SHP77 treated with DMSO at 0.1 percent for 48 hours (cell line): ENCODE results near the gene POLE.

ENCODE experiments used
- DNase-seq: peaks from one replicate; lab custom pipeline; 2025; lab: John Stamatoyannopoulos, UW

Gene POLE

DNA sequence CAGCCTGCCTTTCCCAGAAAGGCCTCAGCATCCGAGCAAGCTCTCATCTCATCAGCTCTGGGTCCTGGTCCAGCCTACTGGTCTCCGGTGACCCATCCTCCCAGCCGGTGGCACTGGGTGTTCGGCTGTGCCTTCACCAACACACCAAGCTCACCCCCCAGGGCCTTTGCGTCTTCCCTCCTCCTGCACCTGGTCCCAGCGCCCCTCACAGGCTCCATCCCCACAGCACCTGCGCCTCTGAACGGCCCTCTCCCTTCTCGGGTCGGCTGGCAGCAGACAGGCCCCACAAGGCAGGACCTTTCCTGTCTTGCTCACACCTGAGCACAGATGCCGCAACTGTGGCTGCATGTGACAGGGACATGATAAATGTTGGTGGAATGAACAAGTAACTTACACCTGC, 55.5 kb downstream of the POLE start:
- no peak for DNase-seq

DNA sequence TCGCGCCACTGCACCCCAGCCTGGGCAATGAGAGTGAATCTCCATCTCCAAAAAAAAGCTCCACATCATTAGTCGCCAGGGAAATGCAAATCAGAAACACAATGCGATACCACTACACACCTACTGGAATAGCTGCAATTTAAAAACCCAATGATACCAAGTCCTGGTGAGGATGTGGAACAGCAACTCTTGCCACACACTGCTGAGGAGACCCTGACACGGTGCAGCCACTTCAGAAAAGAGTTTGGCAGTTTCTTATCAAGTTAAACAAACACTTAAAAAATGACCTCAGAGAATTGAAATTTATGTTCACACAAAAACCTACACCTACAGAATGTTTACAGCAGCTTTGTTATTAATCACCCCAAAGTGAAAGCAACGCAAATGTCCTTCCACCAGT, 56.5 kb downstream of the POLE start:
- no peak for DNase-seq

DNA sequence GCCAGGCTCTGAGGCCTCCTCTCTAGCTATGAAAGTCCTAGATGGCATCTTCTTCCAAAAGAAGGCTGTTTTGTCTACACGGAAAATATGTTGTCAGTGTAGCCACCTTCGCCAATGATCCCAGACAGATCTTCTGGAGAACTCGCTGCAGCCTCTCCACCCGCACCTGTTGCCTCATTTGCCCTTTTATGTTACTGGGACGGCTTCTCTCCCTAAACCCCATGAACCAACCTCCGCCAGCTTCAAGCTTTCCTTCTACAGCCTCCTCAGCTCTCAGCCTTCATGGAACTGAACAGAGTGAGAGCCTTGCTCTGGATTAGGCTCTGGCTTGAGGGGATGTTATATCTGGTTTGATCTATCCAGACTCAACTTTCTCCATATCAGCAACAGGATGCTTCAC, 57.8 kb downstream of the POLE start:
- no peak for DNase-seq

- DNase-seq = no peak
Observed at GRCh38 chr12:132625731-132626430, 61.3 kb downstream of the POLE start.

DNA sequence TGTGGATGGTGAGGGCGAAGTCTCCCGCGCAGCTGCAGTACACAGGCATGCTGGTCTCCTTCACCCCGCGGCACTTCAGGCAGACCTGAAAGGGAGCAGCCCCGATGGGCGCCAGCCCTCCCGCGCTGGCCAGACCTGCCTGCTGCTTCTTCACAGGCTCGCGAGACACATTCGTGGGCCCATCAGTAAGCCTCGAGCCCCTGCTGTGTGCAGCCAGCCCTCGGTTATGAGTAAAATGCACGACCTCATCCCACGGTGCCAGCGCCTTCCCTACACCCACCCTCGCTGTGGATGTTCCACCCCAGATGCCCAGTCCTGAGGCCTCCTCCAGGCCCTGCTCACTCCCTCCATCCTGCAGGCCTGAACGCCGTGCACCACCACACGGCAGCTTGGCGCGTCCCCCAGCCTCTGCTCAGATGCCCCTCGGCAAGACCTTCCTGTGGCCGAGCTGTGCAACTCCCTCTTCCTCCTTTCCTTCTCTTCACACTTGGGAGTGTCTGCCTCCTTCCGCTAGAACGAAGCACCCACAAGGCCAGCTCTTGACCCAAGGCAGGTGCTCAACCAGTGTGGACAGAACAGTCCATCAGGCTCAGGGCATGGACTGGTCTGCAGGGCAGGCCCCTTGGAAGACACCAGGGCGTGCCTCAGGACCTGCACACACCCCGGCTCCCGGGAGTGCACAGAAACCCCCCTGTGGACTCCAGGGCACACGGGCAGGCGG, 62.1 kb downstream of the POLE start:
- no peak for DNase-seq

DNA sequence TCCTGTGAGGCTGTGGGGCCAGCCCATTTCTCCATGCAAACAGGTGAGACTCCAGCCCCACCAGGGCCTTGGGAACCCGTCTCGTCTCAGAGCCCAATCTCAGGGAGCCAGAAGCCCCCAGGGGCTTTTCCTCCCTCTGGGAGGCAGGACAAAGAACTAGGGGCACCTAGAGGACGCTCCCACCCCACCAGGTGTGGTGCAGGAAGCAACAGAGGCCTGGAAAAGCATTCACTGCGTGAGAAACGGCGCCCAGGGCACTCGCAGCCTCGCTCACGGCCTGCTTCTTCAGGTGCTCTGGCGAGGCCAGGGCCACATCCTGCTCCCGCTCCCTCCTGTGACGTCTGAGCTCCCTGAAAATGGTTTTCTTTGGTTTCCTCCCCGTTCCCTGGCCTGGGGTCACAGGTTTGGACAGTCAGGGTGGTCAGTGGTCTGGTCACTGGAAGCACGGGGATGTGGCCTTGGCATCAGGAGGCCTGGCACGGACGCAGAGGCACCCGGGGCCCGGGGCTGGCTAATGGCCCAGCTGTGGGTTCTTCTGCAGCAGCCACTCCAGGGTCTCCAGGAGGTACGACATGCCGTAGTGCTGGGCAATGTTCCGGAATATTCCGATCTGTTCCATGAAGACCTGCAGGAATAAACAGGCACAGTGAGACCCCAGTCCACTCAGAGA, 62.8 kb downstream of the POLE start:
- no peak for DNase-seq

GRCh38 chr12:132623072-132623869, 63.9 kb downstream of the POLE start:
- DNase-seq = no peak

DNA sequence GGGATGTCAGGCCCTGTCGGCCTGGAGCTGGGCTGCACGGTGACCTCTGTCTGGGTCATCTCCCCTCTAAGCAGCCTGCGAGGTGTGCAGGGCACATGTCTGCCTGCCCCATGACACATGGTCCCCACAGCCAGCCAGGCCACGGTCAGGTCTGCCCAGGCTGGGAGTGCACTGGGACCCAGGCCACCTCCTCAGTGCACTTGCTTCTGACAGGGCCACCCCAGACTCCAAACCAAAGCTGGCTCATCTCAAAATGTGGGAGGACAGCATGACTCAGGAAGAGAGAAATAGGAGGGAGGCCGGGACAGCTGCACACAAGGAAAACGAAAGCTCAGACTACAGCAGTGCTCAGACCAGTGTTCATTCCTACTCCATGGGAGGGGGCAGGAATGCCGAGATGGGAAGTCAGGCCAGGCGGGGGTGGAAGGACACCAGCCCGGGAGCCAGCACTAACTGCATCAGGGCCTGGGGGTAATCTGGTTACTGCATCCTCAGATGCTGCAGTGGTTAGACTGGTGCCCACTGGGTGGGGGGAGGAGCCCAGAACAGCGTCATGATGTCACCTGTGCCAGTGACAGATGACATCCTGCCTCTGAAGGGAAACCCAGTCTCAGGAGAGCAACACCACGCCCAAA, 64.6 kb downstream of the POLE start:
- DNase-seq = peak; percentile 7

GRCh38 chr12:132621657-132622435, 65.3 kb downstream of the POLE start:
- DNase-seq = no peak

- DNase-seq = peak; percentile 57
Observed at GRCh38 chr12:132620899-132621656, 66.1 kb downstream of the POLE start.

DNA sequence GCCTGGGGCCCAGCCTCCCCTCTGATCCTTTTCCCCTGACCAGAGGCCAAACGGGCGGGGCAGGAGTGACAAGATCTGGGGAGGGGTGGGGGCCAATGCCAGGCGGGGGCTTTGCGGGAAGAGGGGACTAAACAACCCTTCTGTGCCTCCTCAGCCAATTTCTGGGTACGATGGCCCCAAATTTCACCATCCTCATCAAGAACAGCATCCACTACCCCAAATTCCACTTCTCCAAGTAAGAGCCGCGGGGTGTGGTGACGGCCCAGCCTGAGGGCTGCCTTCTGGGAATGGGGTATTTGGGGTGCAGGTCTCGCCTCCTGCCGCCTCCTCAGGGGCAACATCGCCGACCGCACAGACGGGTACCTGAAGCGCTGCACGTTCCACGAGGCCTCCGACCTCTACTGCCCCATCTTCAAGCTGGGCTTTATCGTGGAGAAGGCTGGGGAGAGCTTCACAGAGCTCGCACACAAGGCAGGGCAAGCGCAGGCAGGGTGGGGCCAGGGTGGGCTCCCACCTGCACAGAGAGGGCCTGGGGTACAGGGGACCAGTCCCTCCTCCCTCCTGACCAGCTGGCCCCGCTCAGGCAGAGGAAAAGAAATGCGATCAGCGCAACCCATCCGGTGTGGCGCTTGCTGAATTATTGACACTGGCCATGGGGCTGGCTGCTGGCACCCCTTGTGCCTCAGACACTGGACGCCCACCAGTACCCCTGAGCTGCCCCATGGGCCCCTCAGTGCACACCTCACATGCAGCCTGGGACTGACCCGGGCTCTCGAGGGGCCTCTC, 66.8 kb downstream of the POLE start:
- DNase-seq = no peak

DNA sequence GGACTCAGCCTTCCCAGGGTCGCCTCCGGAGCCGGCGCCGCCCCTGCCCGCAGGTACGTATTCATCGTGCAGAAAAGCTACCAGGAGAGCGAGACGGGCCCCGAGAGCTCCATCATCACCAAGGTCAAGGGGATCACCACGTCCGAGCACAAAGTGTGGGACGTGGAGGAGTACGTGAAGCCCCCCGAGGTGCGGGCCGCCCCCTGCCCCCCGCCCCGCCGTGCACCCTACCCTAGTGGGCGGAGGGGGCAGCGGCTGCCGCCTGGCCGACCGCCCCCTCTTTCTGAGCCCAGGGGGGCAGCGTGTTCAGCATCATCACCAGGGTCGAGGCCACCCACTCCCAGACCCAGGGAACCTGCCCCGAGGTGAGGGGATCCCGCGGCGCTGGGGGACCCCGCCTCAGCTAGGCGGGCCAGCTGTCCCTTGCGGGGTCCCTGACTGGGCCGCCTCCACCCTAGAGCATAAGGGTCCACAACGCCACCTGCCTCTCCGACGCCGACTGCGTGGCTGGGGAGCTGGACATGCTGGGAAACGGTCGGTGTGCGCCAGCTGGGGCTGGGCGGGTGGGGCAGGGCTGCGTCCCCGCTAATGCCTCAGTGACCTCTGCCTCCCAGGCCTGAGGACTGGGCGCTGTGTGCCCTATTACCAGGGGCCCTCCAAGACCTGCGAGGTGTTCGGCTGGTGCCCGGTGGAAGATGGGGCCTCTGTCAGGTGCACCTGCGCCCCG, 67.6 kb downstream of the POLE start:
- DNase-seq = no peak

- DNase-seq = no peak
Observed at GRCh38 chr12:132619071-132619385, 68.1 kb downstream of the POLE start.

- no peak for DNase-seq
Observed at GRCh38 chr12:132618683-132619043, 68.5 kb downstream of the POLE start, which contains the start of gene P2RX2. P2RX2 (plus strand) TSS chr12:132618776; CDS start chr12:132618817, 41 bp downstream.

GRCh38 chr12:132617822-132618682, 69.1 kb downstream of the POLE start:
- no peak for DNase-seq

GRCh38 chr12:132617135-132617701, 69.9 kb downstream of the POLE start:
- no peak for DNase-seq

GRCh38 chr12:132615579-132616038, 71.5 kb downstream of the POLE start:
- DNase-seq = no peak
